ENCODE results near the gene EPHA1.

The EPHA1 gene

GRCh38 chr7:143398616-143399015 is 10.0 kb downstream of the EPHA1 start:
- no peaks in the 10 kb centered on the region for H3K27me3 ChIP-seq (ENCODE audit: low read length)
- no peak overlapping the region for H3K4me2 ChIP-seq (ENCODE audit: low read depth, low read length, poor library complexity, severe bottlenecking)
- H3K36me3 ChIP-seq (ENCODE audit: low read length) = no peaks in the 10 kb centered on the region
- H3K4me3 ChIP-seq (ENCODE audit: insufficient read depth, low read length, poor library complexity, severe bottlenecking) = no peak overlapping the region
- no peak overlapping the region for H3K9ac ChIP-seq (ENCODE audit: low read length)
- no peaks in the 10 kb centered on the region for H4K20me1 ChIP-seq (ENCODE audit: low read depth, low read length)
- no peaks in the 10 kb centered on the region for H3K79me2 ChIP-seq (ENCODE audit: insufficient read depth, low read length)
- no peak overlapping the region for H3K27ac ChIP-seq (ENCODE audit: low read depth, low read length)
- no peak overlapping the region for H2AFZ ChIP-seq (ENCODE audit: low read depth, low read length, severe bottlenecking)
- no peak for TF ChIP-seq CTCF (IDR thresholded peaks at IDR 0.05; ENCODE audit: insufficient read depth, low read length, poor library complexity, severe bottlenecking)
- TF ChIP-seq EZH2phosphoT487 (conservative IDR thresholded peaks at IDR 0.05; ENCODE audit: low read length) = no peak
- H3K9me2 ChIP-seq (replicated peaks; ENCODE audit: insufficient read depth, low read length) = no peaks in the 10 kb centered on the region
- H3K9me3 ChIP-seq (ENCODE audit: insufficient read depth, low read length) = no peaks in the 10 kb centered on the region
- H3F3A ChIP-seq (ENCODE audit: insufficient read depth) = no peaks in the 10 kb centered on the region

GRCh38 chr7:143397710-143398530 is 10.7 kb downstream of the EPHA1 start:
- Histone ChIP-seq H3K36me3 (ENCODE audit: low read length) (no peaks in the 10 kb centered on the region), H3K4me3 (ENCODE audit: insufficient read depth, low read length, poor library complexity, severe bottlenecking) (no peak overlapping the region), H4K20me1 (ENCODE audit: low read depth, low read length) (no peaks in the 10 kb centered on the region), H3K9me3 (ENCODE audit: insufficient read depth, low read length) (no peaks in the 10 kb centered on the region), H3K9me2 (replicated peaks; ENCODE audit: insufficient read depth, low read length) (no peaks in the 10 kb centered on the region), H3K9ac (ENCODE audit: low read length) (no peak overlapping the region), H3K4me2 (ENCODE audit: low read depth, low read length, poor library complexity, severe bottlenecking) (no peak overlapping the region), H3K27me3 (ENCODE audit: low read length) (no peaks in the 10 kb centered on the region), H3K27ac (ENCODE audit: low read depth, low read length) (no peak overlapping the region), H3K79me2 (ENCODE audit: insufficient read depth, low read length) (no peaks in the 10 kb centered on the region), H2AFZ (ENCODE audit: low read depth, low read length, severe bottlenecking) (no peak overlapping the region), H3F3A (ENCODE audit: insufficient read depth) (no peaks in the 10 kb centered on the region)
- TF ChIP-seq EZH2phosphoT487 (conservative IDR thresholded peaks at IDR 0.05; ENCODE audit: low read length) = no peak
- TF ChIP-seq CTCF (IDR thresholded peaks at IDR 0.05; ENCODE audit: insufficient read depth, low read length, poor library complexity, severe bottlenecking) = no peak

GRCh38 chr7:143396625-143397556 is 11.8 kb downstream of the EPHA1 start:
- H3K4me3 ChIP-seq (ENCODE audit: insufficient read depth, low read length, poor library complexity, severe bottlenecking) = no peak overlapping the region

More at GRCh38 chr7:143396625-143397556, 11.8 kb downstream of the EPHA1 start:
- Histone ChIP-seq H2AFZ (ENCODE audit: low read depth, low read length, severe bottlenecking) (no peak overlapping the region), H4K20me1 (ENCODE audit: low read depth, low read length) (no peaks in the 10 kb centered on the region), H3K4me2 (ENCODE audit: low read depth, low read length, poor library complexity, severe bottlenecking) (no peak overlapping the region), H3K9me3 (ENCODE audit: insufficient read depth, low read length) (no peaks in the 10 kb centered on the region), H3F3A (ENCODE audit: insufficient read depth) (no peaks in the 10 kb centered on the region), H3K27ac (ENCODE audit: low read depth, low read length) (no peak overlapping the region), H3K27me3 (ENCODE audit: low read length) (no peaks in the 10 kb centered on the region), H3K79me2 (ENCODE audit: insufficient read depth, low read length) (no peaks in the 10 kb centered on the region), H3K9ac (ENCODE audit: low read length) (no peak overlapping the region), H3K9me2 (replicated peaks; ENCODE audit: insufficient read depth, low read length) (no peaks in the 10 kb centered on the region), H3K36me3 (ENCODE audit: low read length) (no peaks in the 10 kb centered on the region)
- TF ChIP-seq EZH2phosphoT487 (conservative IDR thresholded peaks at IDR 0.05; ENCODE audit: low read length) (no peak), CTCF (IDR thresholded peaks at IDR 0.05; ENCODE audit: insufficient read depth, low read length, poor library complexity, severe bottlenecking) (no peak)
